ENCODE measurements around the gene MYDGF. TPM values are rescaled to one million over a fixed set of nuclear protein-coding genes. Genes with fewer than 3 reads are reported as not detected.

Gene MYDGF
- total and polyA plus RNA-seq, 9 of the 15 experiments (the other 6 are each of a cell fraction or from before 2014, with no cell fraction given) = 4.2 to 141 (median 82.1) TPM

DNA sequence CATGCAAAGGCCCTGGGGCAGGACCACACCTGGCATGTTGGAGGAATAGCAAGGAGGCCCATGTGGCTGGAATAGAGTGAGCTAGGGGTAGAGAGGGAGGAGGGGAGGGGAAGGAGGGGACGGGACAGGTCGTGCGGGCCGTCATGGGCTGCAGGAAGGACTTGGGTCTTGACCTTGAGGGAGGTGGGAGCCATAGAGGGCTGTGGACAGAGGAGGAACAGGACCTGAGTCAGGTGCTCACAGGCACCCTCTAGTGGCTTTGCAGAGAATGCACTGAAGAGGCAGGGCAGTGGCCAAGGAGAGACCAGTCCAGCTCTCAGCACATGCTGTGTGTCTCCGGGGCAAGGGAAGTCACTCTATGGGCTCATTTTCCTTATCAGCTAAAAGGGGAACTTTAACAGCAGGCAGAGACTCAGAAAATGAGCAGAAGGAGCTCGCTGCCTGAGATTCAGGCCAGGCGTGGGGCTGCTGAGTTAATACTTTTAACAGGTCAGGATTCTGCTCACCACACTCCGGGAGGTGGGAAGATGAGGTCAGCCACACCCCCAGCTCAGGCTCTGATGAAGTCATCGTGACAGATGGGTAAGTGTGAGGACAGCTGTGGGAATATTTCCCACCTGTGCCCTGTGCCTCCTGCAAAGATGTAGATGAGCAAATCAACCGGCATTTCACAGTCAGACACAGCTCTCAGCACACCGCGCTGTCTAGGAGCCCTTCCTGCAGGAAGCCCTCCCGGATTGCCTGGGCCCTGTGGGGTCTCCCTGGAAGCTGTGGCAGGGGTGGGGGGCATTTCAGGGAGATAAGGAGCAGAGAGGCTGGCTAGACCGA is 36.8 kb downstream of the MYDGF start (continued):
- TF ChIP-seq, protein P1, sequence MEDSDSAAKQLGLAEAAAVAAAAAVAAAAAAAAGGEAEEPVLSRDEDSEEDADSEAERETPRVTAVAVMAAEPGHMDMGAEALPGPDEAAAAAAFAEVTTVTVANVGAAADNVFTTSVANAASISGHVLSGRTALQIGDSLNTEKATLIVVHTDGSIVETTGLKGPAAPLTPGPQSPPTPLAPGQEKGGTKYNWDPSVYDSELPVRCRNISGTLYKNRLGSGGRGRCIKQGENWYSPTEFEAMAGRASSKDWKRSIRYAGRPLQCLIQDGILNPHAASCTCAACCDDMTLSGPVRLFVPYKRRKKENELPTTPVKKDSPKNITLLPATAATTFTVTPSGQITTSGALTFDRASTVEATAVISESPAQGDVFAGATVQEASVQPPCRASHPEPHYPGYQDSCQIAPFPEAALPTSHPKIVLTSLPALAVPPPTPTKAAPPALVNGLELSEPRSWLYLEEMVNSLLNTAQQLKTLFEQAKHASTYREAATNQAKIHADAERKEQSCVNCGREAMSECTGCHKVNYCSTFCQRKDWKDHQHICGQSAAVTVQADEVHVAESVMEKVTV (CRISPR knock-in tag; IDR thresholded peaks at IDR 0.05) = no peak
- TF ChIP-seq CBX1 (IDR thresholded peaks at IDR 0.05; ENCODE audit: low read depth) (peak; percentile 97; the same call in 1 of the 2 replicates), HCFC1 (IDR thresholded peaks at IDR 0.05; ENCODE audit: low read depth, low read length) (peak; percentile 31; the same call in 1 of the 2 replicates), GATA2 (CRISPR knock-in tag; IDR thresholded peaks at IDR 0.05) (peak; percentile 86), MTA1 (IDR thresholded peaks at IDR 0.05; ENCODE audit: borderline replicate concordance) (0 out of 2 replicates have a peak, but pooled peaks have one; percentile 56), TEAD4 (IDR thresholded peaks at IDR 0.05; ENCODE audit: low read length) (peak; percentile 6; the same call in 1 of the 2 replicates), TEAD4 (CRISPR knock-in tag; IDR thresholded peaks at IDR 0.05; ENCODE audit: borderline replicate concordance) (no peak), ZFP36 (IDR thresholded peaks at IDR 0.05; ENCODE audit: low read depth, low read length, partially characterized antibody) (peak; percentile 98), ZEB2 (IDR thresholded peaks at IDR 0.05) (peak; percentile 37), OTX1 (CRISPR knock-in tag; IDR thresholded peaks at IDR 0.05) (peak; percentile 77; the same call in 1 of the 2 replicates), CC2D1A (IDR thresholded peaks at IDR 0.05) (peak; percentile 62; the same call in 1 of the 2 replicates), FOXM1 (IDR thresholded peaks at IDR 0.05; ENCODE audit: low read depth) (peak; percentile 41), FOXM1 (CRISPR knock-in tag; IDR thresholded peaks at IDR 0.05; ENCODE audit: low read depth) (no peak), SMARCE1 (IDR thresholded peaks at IDR 0.05) (peak; percentile 51; the same call in 1 of the 2 replicates), KDM5B (IDR thresholded peaks at IDR 0.05; ENCODE audit: insufficient replicate concordance, low read depth, low read length) (peak; percentile 26), TAL1 (IDR thresholded peaks at IDR 0.05) (peak; percentile 8; the same call in 1 of the 2 replicates), ARID1B (IDR thresholded peaks at IDR 0.05) (peak; percentile 41; the same call in 1 of the 2 replicates), RCOR1 (IDR thresholded peaks at IDR 0.05; ENCODE audit: borderline replicate concordance in 1 of 2, low read depth in 2 of 2, low read length in 2 of 2) (peak; percentile 91 to 98), NR1H2 (CRISPR knock-in tag; IDR thresholded peaks at IDR 0.05) (no peak), ZNF263 (CRISPR knock-in tag; IDR thresholded peaks at IDR 0.05; ENCODE audit: borderline replicate concordance) (peak; percentile 66; the same call in 1 of the 2 replicates), BHLHE40 (IDR thresholded peaks at IDR 0.05; ENCODE audit: low read length) (peak; percentile 54)
- TF ChIP-seq, protein P2, sequence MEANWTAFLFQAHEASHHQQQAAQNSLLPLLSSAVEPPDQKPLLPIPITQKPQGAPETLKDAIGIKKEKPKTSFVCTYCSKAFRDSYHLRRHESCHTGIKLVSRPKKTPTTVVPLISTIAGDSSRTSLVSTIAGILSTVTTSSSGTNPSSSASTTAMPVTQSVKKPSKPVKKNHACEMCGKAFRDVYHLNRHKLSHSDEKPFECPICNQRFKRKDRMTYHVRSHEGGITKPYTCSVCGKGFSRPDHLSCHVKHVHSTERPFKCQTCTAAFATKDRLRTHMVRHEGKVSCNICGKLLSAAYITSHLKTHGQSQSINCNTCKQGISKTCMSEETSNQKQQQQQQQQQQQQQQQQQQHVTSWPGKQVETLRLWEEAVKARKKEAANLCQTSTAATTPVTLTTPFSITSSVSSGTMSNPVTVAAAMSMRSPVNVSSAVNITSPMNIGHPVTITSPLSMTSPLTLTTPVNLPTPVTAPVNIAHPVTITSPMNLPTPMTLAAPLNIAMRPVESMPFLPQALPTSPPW (CRISPR knock-in tag; IDR thresholded peaks at IDR 0.05) = no peak
- TF ChIP-seq, protein P3, sequence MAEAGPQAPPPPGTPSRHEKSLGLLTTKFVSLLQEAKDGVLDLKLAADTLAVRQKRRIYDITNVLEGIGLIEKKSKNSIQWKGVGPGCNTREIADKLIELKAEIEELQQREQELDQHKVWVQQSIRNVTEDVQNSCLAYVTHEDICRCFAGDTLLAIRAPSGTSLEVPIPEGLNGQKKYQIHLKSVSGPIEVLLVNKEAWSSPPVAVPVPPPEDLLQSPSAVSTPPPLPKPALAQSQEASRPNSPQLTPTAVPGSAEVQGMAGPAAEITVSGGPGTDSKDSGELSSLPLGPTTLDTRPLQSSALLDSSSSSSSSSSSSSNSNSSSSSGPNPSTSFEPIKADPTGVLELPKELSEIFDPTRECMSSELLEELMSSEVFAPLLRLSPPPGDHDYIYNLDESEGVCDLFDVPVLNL (CRISPR knock-in tag; IDR thresholded peaks at IDR 0.05; ENCODE audit: low read depth) = no peak
- TF ChIP-seq, protein P4, sequence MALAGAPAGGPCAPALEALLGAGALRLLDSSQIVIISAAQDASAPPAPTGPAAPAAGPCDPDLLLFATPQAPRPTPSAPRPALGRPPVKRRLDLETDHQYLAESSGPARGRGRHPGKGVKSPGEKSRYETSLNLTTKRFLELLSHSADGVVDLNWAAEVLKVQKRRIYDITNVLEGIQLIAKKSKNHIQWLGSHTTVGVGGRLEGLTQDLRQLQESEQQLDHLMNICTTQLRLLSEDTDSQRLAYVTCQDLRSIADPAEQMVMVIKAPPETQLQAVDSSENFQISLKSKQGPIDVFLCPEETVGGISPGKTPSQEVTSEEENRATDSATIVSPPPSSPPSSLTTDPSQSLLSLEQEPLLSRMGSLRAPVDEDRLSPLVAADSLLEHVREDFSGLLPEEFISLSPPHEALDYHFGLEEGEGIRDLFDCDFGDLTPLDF (CRISPR knock-in tag; IDR thresholded peaks at IDR 0.05) = no peak

Measured in K562 (cell line).